HepG2 (cell line): ENCODE results near the gene TMEM184B. TPM values are rescaled to one million over a fixed set of nuclear protein-coding genes. Genes with fewer than 3 reads are reported as not detected.

Source experiments
- ARID5B ChIP-seq: IDR thresholded peaks from 2 replicates; pipeline ENCODE4 v1.4.0; 2020; ENCODE audit warnings: mild to moderate bottlenecking, missing genetic modification reagents
- ARNT2 ChIP-seq: sonication (generic); formaldehyde crosslinking; IDR thresholded peaks from 2 replicates; pipeline ENCODE4 v1.8.0; 2022; ENCODE audit warnings: mild to moderate bottlenecking, low read depth, missing genetic modification reagents, moderate library complexity
- CBX5 ChIP-seq: sonication (generic); formaldehyde crosslinking; IDR thresholded peaks from 2 replicates; pipeline ENCODE4 v1.4.0; 2020; ENCODE audit warnings: missing genetic modification reagents, borderline replicate concordance
- KDM5B ChIP-seq: sonication (generic); formaldehyde crosslinking; IDR thresholded peaks from 2 replicates; pipeline ENCODE4 v1.4.0; 2020; ENCODE audit warnings: missing genetic modification reagents, mild to moderate bottlenecking, borderline replicate concordance
- MXD3 ChIP-seq: IDR thresholded peaks from 2 replicates; pipeline ENCODE4 v1.6.1; 2016; ENCODE audit warnings: mild to moderate bottlenecking, missing biosample characterization, missing genetic modification reagents
- RAD21 ChIP-seq: fragments of 450-650 bp; formaldehyde crosslinking; IDR thresholded peaks from 2 replicates; pipeline ENCODE4 v1.5.0; 2020; ENCODE audit warnings: mild to moderate bottlenecking
- RBM39 ChIP-seq: fragments of 200-400 bp; formaldehyde crosslinking; IDR thresholded peaks from one replicate; pipeline ENCODE4 v1.6.1; 2018; ENCODE audit warnings: antibody characterized with exemption, mild to moderate bottlenecking, low read depth, low read length; ENCODE audit not compliant: poor library complexity, severe bottlenecking
- SAP130 ChIP-seq: IDR thresholded peaks from 2 replicates; pipeline ENCODE4 v1.6.1; 2016; ENCODE audit warnings: low read depth
- STAT5B ChIP-seq: sonication (generic); formaldehyde crosslinking; IDR thresholded peaks from 2 replicates; pipeline ENCODE4 v1.4.0; 2020; ENCODE audit warnings: missing genetic modification reagents
- TCF12 ChIP-seq, 2 experiments: fragments of 450-650 bp in 1 of 2; sonication (generic) in 1 of 2; formaldehyde crosslinking in 1 of 2; IDR thresholded peaks; 2 replicates each; pipeline versions ENCODE4 v1.6.1 to v1.8.0; 2017 to 2022; ENCODE audit warnings: antibody characterized with exemption in 1 of 2, mild to moderate bottlenecking in 1 of 2, missing genetic modification reagents in 1 of 2, moderate library complexity in 1 of 2
- UBTF ChIP-seq: sonication (generic); formaldehyde crosslinking; IDR thresholded peaks from 2 replicates; pipeline ENCODE4 v1.4.0; 2020; ENCODE audit warnings: mild to moderate bottlenecking, missing genetic modification reagents
- ZBTB25 ChIP-seq: IDR thresholded peaks from 2 replicates; pipeline ENCODE4 v1.6.1; 2018; ENCODE audit warnings: missing genetic modification reagents
- ZNF225 ChIP-seq: sonication (generic); formaldehyde crosslinking; IDR thresholded peaks from 2 replicates; pipeline ENCODE4 v1.4.0; 2020; ENCODE audit warnings: mild to moderate bottlenecking, missing genetic modification reagents
- ZNF235 ChIP-seq: sonication (generic); formaldehyde crosslinking; IDR thresholded peaks from 2 replicates; pipeline ENCODE4 v1.8.1; 2023; ENCODE audit warnings: mild to moderate bottlenecking, missing genetic modification reagents, borderline replicate concordance
- ZNF331 ChIP-seq: sonication (generic); formaldehyde crosslinking; IDR thresholded peaks from 2 replicates; pipeline ENCODE4 v1.4.0; 2020; ENCODE audit warnings: missing genetic modification reagents
- ZNF431 ChIP-seq: sonication (generic); formaldehyde crosslinking; IDR thresholded peaks from 2 replicates; pipeline ENCODE4 v1.9.0; 2022; ENCODE audit warnings: missing genetic modification reagents, low read depth, mild to moderate bottlenecking, borderline replicate concordance
- ZNF674 ChIP-seq: sonication (generic); formaldehyde crosslinking; IDR thresholded peaks from 2 replicates; pipeline ENCODE4 v1.5.0; 2020; ENCODE audit warnings: low read depth, mild to moderate bottlenecking, missing genetic modification reagents
- ZNF766 ChIP-seq: sonication (generic); formaldehyde crosslinking; IDR thresholded peaks from 2 replicates; pipeline ENCODE4 v1.5.0; 2020; ENCODE audit warnings: missing genetic modification reagents, borderline replicate concordance
- ZNF782 ChIP-seq: sonication (generic); formaldehyde crosslinking; IDR thresholded peaks from 2 replicates; pipeline ENCODE4 v1.4.0; 2020; ENCODE audit warnings: missing genetic modification reagents, mild to moderate bottlenecking, borderline replicate concordance
- ZSCAN30 ChIP-seq: sonication (generic); formaldehyde crosslinking; IDR thresholded peaks from 2 replicates; pipeline ENCODE4 v1.5.0; 2020; ENCODE audit warnings: mild to moderate bottlenecking, missing genetic modification reagents
- polyA plus RNA-seq, 8 experiments: library from polyadenylated mRNA; depleted of rRNA in 3 of 8; stranded (reverse) in 7 of 8; unstranded in 1 of 8; fragments of >200 nt; fragmentation: Illumina TruSeq in 4 of 8; extraction: Trizol in 4 of 8; gene quantifications; 2 replicates each; pipeline versions ENCODE4 v1.2.1 to v1.2.3, GENCODE V29; 2011 to 2016; ENCODE audit warnings: low read depth in 4 of 8, missing spikeins in 1 of 8, mixed read lengths in 1 of 8; ENCODE audit not compliant: insufficient read depth in 1 of 8
- total RNA-seq, 5 experiments: library from RNA; depleted of rRNA; stranded (reverse); fragments of >200 nt; fragmentation: Illumina TruSeq; extraction: Trizol; gene quantifications; 2 replicates each; pipeline ENCODE4 v1.2.3, GENCODE V29; 2016; ENCODE audit warnings: low read depth in 1 of 5

The TMEM184B gene
- total and polyA plus RNA-seq, 2 of the 13 experiments (the other 11 are each of a cell fraction or from before 2014, with no cell fraction given), result 15.9 to 16.0 TPM

- TF ChIP-seq KDM5B (CRISPR knock-in tag), result peak; percentile 62; the same call in 1 of the 2 replicates
- 0 out of 2 replicates have a peak, but pooled peaks have one; percentile 13 for TF ChIP-seq ZNF235 (CRISPR knock-in tag)
- peak; percentile 45; the same call in 1 of the 2 replicates for TF ChIP-seq ZBTB25 (CRISPR knock-in tag)
- peak; percentile 37; the same call in 1 of the 2 replicates for TF ChIP-seq ZNF331 (CRISPR knock-in tag)
- TF ChIP-seq RAD21 (CRISPR knock-in tag), result 0 out of 2 replicates have a peak, but pooled peaks have one; percentile 30
- TF ChIP-seq STAT5B (CRISPR knock-in tag), result no peak; the same call in 1 of the 2 replicates
- TF ChIP-seq ZSCAN30, result no peak
- TF ChIP-seq CBX5 (CRISPR knock-in tag), result peak; percentile 21; the same call in 1 of the 2 replicates
- 0 out of 2 replicates have a peak, but pooled peaks have one; percentile 24 for TF ChIP-seq ZNF782
- TF ChIP-seq ZNF766 (CRISPR knock-in tag), result peak; percentile 42; the same call in 1 of the 2 replicates
- peak; percentile 74; the same call in 1 of the 2 replicates for TF ChIP-seq MXD3 (CRISPR knock-in tag)
- peak; percentile 73 for TF ChIP-seq SAP130 (CRISPR knock-in tag)
- no peak for TF ChIP-seq ZNF674 (CRISPR knock-in tag)
- TF ChIP-seq ZNF431 (CRISPR knock-in tag), result 0 out of 2 replicates have a peak, but pooled peaks have one; percentile 20
- no peak for TF ChIP-seq RBM39
- 0 out of 2 replicates have a peak, but pooled peaks have one; percentile 37 for TF ChIP-seq UBTF
- TF ChIP-seq ARNT2, result 0 out of 2 replicates have a peak, but pooled peaks have one; percentile 29
- TF ChIP-seq TCF12 (IDR thresholded peaks at IDR 0.05), result no peak
- TF ChIP-seq TCF12 (CRISPR knock-in tag; IDR thresholded peaks at IDR 0.05), result peak; percentile 54; the same call in 1 of the 2 replicates
- TF ChIP-seq ZNF225 (CRISPR knock-in tag), result peak; percentile 67; the same call in 1 of the 2 replicates
- peak; percentile 56; the same call in 1 of the 2 replicates for TF ChIP-seq ARID5B (CRISPR knock-in tag)
Measured at GRCh38 chr22:38201711-38202436, 70.9 kb downstream of the TMEM184B start, which contains the start of gene MAFF (continued).
